Measurements from ENCODE around the gene KRT13. TPM values are rescaled to one million over a fixed set of nuclear protein-coding genes. Genes with fewer than 3 reads are reported as not detected.

Gene KRT13
- total and polyA plus RNA-seq, 11 donors = 0.31 to 4.1 TPM; not detected in 9

DNA sequence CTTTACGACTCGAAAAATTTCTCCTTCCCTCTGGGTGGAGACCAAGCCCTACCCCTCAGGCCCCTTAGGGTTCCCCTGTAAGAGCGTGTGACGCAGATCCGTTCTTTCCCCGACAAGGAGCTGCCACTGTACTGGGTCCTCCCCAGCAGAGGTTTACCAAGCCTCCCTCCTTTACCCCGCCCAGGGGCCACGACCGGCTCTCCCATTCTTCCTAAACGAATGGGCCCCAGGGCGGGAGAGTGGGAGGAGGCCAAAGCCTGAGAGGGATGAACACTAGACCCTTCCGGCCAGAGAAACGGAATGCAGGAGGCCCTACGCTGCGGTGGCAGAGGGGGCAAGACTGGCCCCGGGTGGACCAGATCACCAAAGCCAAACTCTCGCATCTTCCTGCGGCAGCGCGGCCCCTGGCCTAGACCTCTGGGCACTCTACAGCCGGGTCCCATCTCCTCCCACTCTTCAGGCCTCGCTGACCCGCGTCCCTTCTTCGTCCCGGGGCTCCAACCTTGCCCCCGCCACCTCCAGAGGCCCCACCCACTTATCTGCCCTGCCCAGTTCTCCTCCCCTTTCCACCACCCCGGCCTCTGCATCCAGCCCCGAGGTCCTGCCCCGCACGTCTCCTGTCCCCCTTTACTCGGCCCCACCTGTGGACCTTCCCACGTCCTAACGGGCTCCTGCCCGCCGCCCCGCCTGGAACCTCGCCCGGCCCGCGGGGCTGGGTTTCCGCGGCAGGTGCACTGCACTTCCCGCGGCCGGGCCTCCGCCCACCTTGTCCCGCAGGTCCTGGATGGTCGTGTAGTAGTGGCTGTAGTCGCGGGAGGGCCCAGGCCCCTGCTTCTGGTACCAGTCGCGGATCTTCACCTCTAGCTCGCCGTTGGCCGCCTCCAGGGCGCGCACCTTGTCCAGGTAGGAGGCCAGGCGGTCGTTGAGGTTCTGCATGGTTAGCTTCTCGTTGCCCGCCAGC is 21.9 kb upstream of the KRT13 start:
- Histone ChIP-seq H3K4me3 (peak overlapping the region in 7 of 12 donors; percentile 10 to 37 (median 16)), H3K9me3 (no peaks in the 10 kb centered on the region), H3K36me3 (no peaks in the 10 kb centered on the region), H3K27me3 (peaks cover 15 to 73% (median 48%) of the 10 kb centered on the region in 9 donors), H3K27ac (no peak overlapping the region), H3K4me1 (peaks cover 0 to 15% (median 4%) of the 10 kb centered on the region in 12 donors)
- TF ChIP-seq CTCF (IDR thresholded peaks at IDR 0.05) = no peak
- TF ChIP-seq POLR2A (IDR thresholded peaks at IDR 0.05) = no peak
- WGBS, 4 donors = 5 to 9% (median 6%) methylated on average over 55 to 62 of the region's 62 CpGs
- DNase-seq (peak in 1 of 5 donors; percentile 17), ATAC-seq (peak in 1 of 4 donors; percentile 36)
- intact Hi-C loops (cut with DNase I) = no loop called here

GRCh38 chr17:41524261-41524660 is 18.8 kb upstream of the KRT13 start:
- ATAC-seq (no peak), DNase-seq (peak in 1 of 5 donors; percentile 3)
- Histone ChIP-seq H3K27me3 (peaks cover 15 to 70% (median 39%) of the 10 kb centered on the region in 9 donors), H3K9me3 (no peaks in the 10 kb centered on the region), H3K4me3 (no peak overlapping the region), H3K36me3 (no peaks in the 10 kb centered on the region), H3K27ac (no peak overlapping the region), H3K4me1 (peaks cover 0 to 15% (median 4%) of the 10 kb centered on the region in 12 donors)
- TF ChIP-seq CTCF (IDR thresholded peaks at IDR 0.05) = no peak
- TF ChIP-seq POLR2A (IDR thresholded peaks at IDR 0.05) = no peak
- 82 to 84% (median 83%) methylated on average over 9 to 11 of the region's 11 CpGs for WGBS, 4 donors
- intact Hi-C loops (cut with DNase I) = no loop called here

- peak in 1 of 5 donors; percentile 14 for DNase-seq
- H3K27me3 ChIP-seq = peaks cover 15 to 65% (median 34%) of the 10 kb centered on the region in 9 donors
- ATAC-seq = no peak
- H3K9me3 ChIP-seq = no peaks in the 10 kb centered on the region
- 80 to 84% (median 82%) methylated on average over 17 to 19 of the region's 19 CpGs for WGBS, 4 donors
- peaks cover 0 to 15% (median 4%) of the 10 kb centered on the region in 12 donors for H3K4me1 ChIP-seq
- TF ChIP-seq CTCF (IDR thresholded peaks at IDR 0.05) (no peak), POLR2A (IDR thresholded peaks at IDR 0.05) (no peak)
- no peak overlapping the region for H3K4me3 ChIP-seq
- intact Hi-C loops (cut with DNase I) = no loop called here
- no peak overlapping the region for H3K27ac ChIP-seq
- H3K36me3 ChIP-seq = no peaks in the 10 kb centered on the region
Observed at GRCh38 chr17:41523787-41524186, 18.4 kb upstream of the KRT13 start.

DNA sequence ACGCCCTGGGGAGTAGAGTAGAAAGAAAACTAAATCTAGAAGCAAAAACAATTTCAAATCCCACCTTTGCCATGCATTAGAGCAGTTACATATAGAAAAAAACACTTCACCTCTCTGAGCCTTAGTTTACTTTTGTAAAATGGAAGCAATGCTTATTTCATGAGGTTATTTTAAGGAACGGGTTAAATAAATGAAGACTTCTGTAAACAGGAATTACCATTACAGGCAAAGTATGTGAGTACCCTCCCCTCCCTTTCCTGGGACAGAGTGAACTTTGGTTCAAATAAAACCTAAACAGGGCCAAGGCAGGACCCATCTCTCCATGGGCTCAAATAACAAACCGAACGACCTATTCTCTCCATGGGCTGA is 17.8 kb upstream of the KRT13 start:
- WGBS, 4 donors = 70 to 84% (median 74%) methylated on average over 4 of the region's 4 CpGs
- no peaks in the 10 kb centered on the region for H3K9me3 ChIP-seq
- H3K36me3 ChIP-seq = no peaks in the 10 kb centered on the region
- no peak for TF ChIP-seq CTCF (IDR thresholded peaks at IDR 0.05)
- TF ChIP-seq POLR2A (IDR thresholded peaks at IDR 0.05) = no peak
- no peak overlapping the region for H3K27ac ChIP-seq
- peaks cover 12 to 59% (median 28%) of the 10 kb centered on the region in 9 donors for H3K27me3 ChIP-seq
- no peak overlapping the region for H3K4me3 ChIP-seq
- no peak for ATAC-seq
- intact Hi-C loops (cut with DNase I) = no loop called here
- peaks cover 0 to 12% (median 4%) of the 10 kb centered on the region in 12 donors for H3K4me1 ChIP-seq
- DNase-seq = no peak

Measured in heart left ventricle (tissue), 16 donors.